ENCODE measurements around the gene AOX1. TPM values are rescaled to one million over a fixed set of nuclear protein-coding genes. Genes with fewer than 3 reads are reported as not detected.

The AOX1 gene
- total RNA-seq, 1 experiment from 2014 or later = 0.71 TPM

- CTCF ChIA-PET = interaction anchor here (1.0 to 1.3 kb wide), 2 partner anchors 85 to 87 kb away, joined by 3 to 7 read pairs; no protein-coding TSS in a partner anchor
- DNase-seq (ENCODE audit: low read depth, low spot score) = no peak
These were observed 32.2 kb downstream of the AOX1 start for GRCh38 chr2:200618054-200618419.

More at GRCh38 chr2:200618054-200618419, 32.2 kb downstream of the AOX1 start:
- Histone ChIP-seq H3K9me3 (ENCODE audit: control insufficient read depth in 1 of 2, insufficient read depth in 1 of 2, low read depth in 1 of 2, low read length in 2 of 2) (no peaks in the 10 kb centered on the region), H3K79me2 (ENCODE audit: insufficient read depth, low read length) (no peaks in the 10 kb centered on the region), H3K9me2 (ENCODE audit: insufficient read depth) (no peaks in the 10 kb centered on the region), H3K36me3 (ENCODE audit: control insufficient read depth in 1 of 2, insufficient read depth in 2 of 2, low read length in 2 of 2) (no peaks in the 10 kb centered on the region), H3K4me2 (ENCODE audit: low read length) (no peak overlapping the region), H2AFZ (ENCODE audit: low read depth, low read length, poor library complexity, severe bottlenecking) (no peak overlapping the region), H3K9ac (ENCODE audit: low read length) (no peak overlapping the region), H4K20me1 (ENCODE audit: insufficient read depth) (no peaks in the 10 kb centered on the region), H3K27ac (ENCODE audit: low read depth, low read length) (no peak overlapping the region), H3K4me1 (ENCODE audit: control insufficient read depth in 1 of 2, insufficient read depth in 2 of 2, low read length in 2 of 2) (peaks cover 0 to 7% of the 10 kb centered on the region in 2 experiments; a peak in 2 of 4 replicates), H3K4me3 (replicated peaks in 1 of 2; ENCODE audit: low read depth in 1 of 2, low read length in 2 of 2) (no peak overlapping the region), H3K27me3 (ENCODE audit: insufficient read depth, low read length) (no peaks in the 10 kb centered on the region)
- no peak for ATAC-seq
- intact Hi-C loops (cut with micrococcal nuclease) = loop anchor here (2.0 kb wide), 1 partner anchor 85 kb away; no protein-coding TSS in a partner anchor
- ChIA-PET POLR2A (no interaction called here), RAD21 (ENCODE audit: low non-redundant PET in 1 of 2, low total read pairs in 2 of 2, uncharacterized antibody in 2 of 2, unreplicated experiment in 2 of 2) (no interaction called here)
- no TSS peak for BruUV-seq (replicated peaks)
- TF ChIP-seq CBX3 (IDR thresholded peaks at IDR 0.05; ENCODE audit: low read depth) = no peak
- TF ChIP-seq RAD21 (IDR thresholded peaks at IDR 0.05; ENCODE audit: low read depth) = no peak
- no peak for TF ChIP-seq ZBTB33 (IDR thresholded peaks at IDR 0.05; ENCODE audit: extremely low read depth, insufficient replicate concordance, low read length)
- TF ChIP-seq YY1 (IDR thresholded peaks at IDR 0.05; ENCODE audit: extremely low read depth, insufficient replicate concordance, low read depth, low read length) = no peak
- no peak for TF ChIP-seq POLR2AphosphoS5 (IDR thresholded peaks at IDR 0.05; ENCODE audit: low read depth, low read length)
- no peak for TF ChIP-seq CEBPB (IDR thresholded peaks at IDR 0.05; ENCODE audit: low read depth)
- TF ChIP-seq SRF (IDR thresholded peaks at IDR 0.05; ENCODE audit: low read depth) = no peak
- no peak for TF ChIP-seq ZNF274 (IDR thresholded peaks at IDR 0.05; ENCODE audit: low read depth, low read length)
- TF ChIP-seq ELF1 (IDR thresholded peaks at IDR 0.05; ENCODE audit: borderline replicate concordance, low read depth) = no peak
- TF ChIP-seq ZFX (IDR thresholded peaks at IDR 0.05) = no peak
- TF ChIP-seq REST (IDR thresholded peaks at IDR 0.05; ENCODE audit: low read depth) = no peak
- no peak for TF ChIP-seq JUND (IDR thresholded peaks at IDR 0.05)
- TF ChIP-seq ATF3 (IDR thresholded peaks at IDR 0.05) = no peak
- TF ChIP-seq POLR2A (IDR thresholded peaks at IDR 0.05; ENCODE audit: borderline replicate concordance, extremely low read depth, insufficient read depth, insufficient read length) = no peak
- no peak for TF ChIP-seq CTCF (IDR thresholded peaks at IDR 0.05 in 2 of 3, conservative IDR thresholded peaks at IDR 0.05 in 1 of 3; ENCODE audit: borderline replicate concordance in 1 of 3, insufficient read depth in 1 of 3, low read depth in 2 of 3, low read length in 2 of 3)
- no peak for TF ChIP-seq FOSL1 (IDR thresholded peaks at IDR 0.05; ENCODE audit: low read depth)
